Activated CD4-positive, alpha-beta memory T cell treated with anti-CD3 and anti-CD28 coated beads for 36 hours (primary cell): Measurements from ENCODE around the gene ENDOD1. TPM values are rescaled to one million over a fixed set of nuclear protein-coding genes. Genes with fewer than 3 reads are reported as not detected.

Experiments used
- CTCF ChIA-PET: fragments of 350-600 bp; sonication (Branson Sonifier 250); formaldehyde crosslinking; loops from one replicate; lab custom pipeline; 2021; ENCODE audit warnings: antibody characterized with exemption, inconsistent platforms; lab: Charles Lee
- POLR2A ChIA-PET: fragments of 350-600 bp; sonication (Branson Sonifier 250); formaldehyde crosslinking; loops from one replicate; lab custom pipeline; 2021; ENCODE audit warnings: antibody characterized with exemption; lab: Charles Lee
- DNase-seq: peaks from one replicate; pipeline ENCODE4 v3.0.0-alpha.2; 2020
- H3K27ac Mint-ChIP-seq: one replicate; pipeline ENCODE4 v1.8.0; 2021; ENCODE audit warnings: mixed read lengths
- H3K27me3 Mint-ChIP-seq: one replicate; pipeline ENCODE4 v1.8.0; 2021; ENCODE audit warnings: mixed read lengths
- H3K36me3 Mint-ChIP-seq: one replicate; pipeline ENCODE4 v1.8.0; 2021; ENCODE audit warnings: mixed read lengths
- H3K4me1 Mint-ChIP-seq: one replicate; pipeline ENCODE4 v1.8.0; 2021; ENCODE audit warnings: low read depth, mixed read lengths
- H3K4me3 Mint-ChIP-seq: one replicate; pipeline ENCODE4 v1.8.0; 2021; ENCODE audit warnings: mild to moderate bottlenecking, mixed read lengths
- H3K9me3 Mint-ChIP-seq: one replicate; pipeline ENCODE4 v1.8.0; 2021; ENCODE audit warnings: mixed read lengths
- intact Hi-C: fragments of 100-400 bp; cut with micrococcal nuclease; formaldehyde crosslinking; loops from one replicate; pipeline ENCODE4 v1.15.1; 2023
- total RNA-seq, 2 experiments: library from RNA; stranded (reverse); gene quantifications; one replicate each; pipeline ENCODE4 v1.2.3, GENCODE V29; 2021

ENDOD1 gene
- total RNA-seq, 2 experiments from 2014 or later, result 25.9 TPM

DNA sequence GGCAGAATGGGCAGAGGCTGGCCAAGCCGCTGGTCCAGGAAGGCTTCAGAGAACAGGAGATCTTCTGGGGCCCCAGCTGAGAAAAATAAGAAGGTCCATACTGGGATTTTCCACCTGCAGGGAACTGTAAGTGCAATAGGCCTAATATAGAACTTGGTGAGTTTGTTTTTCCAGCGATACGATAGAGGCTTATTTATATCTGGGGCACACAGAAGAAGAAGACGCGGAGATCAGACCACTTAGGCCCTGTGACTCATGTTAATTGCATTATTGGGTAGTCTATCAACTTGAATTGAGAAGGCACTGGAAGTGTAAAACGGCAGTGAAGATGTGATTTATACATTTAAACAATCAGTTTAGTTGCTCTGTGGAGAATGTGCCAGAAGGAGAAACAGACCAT lies 30.6 kb upstream of the ENDOD1 start:
- Mint-ChIP-seq H3K36me3 (no peaks in the 10 kb centered on the region), H3K27ac (no peak overlapping the region), H3K4me1 (no peaks in the 10 kb centered on the region), H3K27me3 (peaks cover 10% of the 10 kb centered on the region), H3K9me3 (no peaks in the 10 kb centered on the region), H3K4me3 (no peak overlapping the region)
- CTCF ChIA-PET, result no interaction called here
- POLR2A ChIA-PET, result no interaction called here
- no peak for DNase-seq
- intact Hi-C loops, result no loop called here

DNA sequence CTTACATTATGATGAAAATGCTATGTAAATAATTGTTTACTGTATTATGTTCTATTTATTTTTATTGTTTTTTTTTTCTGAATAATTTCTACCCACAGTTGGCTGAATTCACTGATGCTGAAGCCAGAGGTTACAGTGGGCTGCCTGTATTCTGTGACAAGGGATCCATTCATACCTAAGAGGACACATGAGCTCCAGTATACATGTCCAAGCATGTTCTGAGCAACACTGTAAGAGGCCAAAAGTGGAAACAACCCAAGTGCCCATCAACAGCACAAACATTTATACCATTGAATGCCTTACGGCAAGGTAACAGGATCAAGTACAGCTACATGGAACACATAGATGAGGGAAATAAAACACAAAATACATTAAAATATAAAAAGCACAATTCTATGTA lies 24.3 kb upstream of the ENDOD1 start:
- peaks cover 3% of the 10 kb centered on the region for H3K27me3 Mint-ChIP-seq
- H3K36me3 Mint-ChIP-seq, result peaks cover 10% of the 10 kb centered on the region
- no peak overlapping the region for H3K27ac Mint-ChIP-seq
- ChIA-PET CTCF (interaction anchor here (0.6 to 2.1 kb wide), 4 partner anchors 37 to 92 kb away, joined by 3 to 9 read pairs (median 4); partner anchors contain the start of genes CWC15 and KDM4D), POLR2A (interaction anchor here (1.0 kb wide), 1 partner anchor 724 kb away, joined by 4 read pairs; no protein-coding TSS in a partner anchor)
- H3K4me1 Mint-ChIP-seq, result peaks cover 12% of the 10 kb centered on the region
- H3K4me3 Mint-ChIP-seq, result no peak overlapping the region
- no peak for DNase-seq
- intact Hi-C loops, result loop anchor here (5.0 to 10.0 kb wide), 4 partner anchors 187 to 1329 kb away; partner anchors contain the start of genes ANKRD49, JRKL and MRE11
- H3K9me3 Mint-ChIP-seq, result no peaks in the 10 kb centered on the region

DNA sequence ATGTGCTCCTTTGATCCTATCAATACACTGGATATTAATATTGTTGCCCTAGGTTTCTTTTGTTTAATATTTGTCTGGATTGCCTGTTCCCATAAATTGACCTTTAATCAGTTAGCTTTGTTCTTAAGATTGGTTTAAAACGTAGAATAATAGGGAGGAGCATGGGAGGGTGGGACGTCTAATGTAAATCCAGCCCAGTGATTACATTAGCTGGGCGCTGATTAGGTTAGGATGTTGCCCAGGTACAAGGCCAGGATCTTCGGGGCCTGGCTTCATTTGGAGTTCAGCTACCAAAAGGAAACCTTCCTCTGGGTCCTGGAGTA lies 23.0 kb upstream of the ENDOD1 start, which contains the start of gene SRSF8:
Gene SRSF8, plus strand, starts transcription at position 204 of the 323 bp plus-strand sequence. CDS start 308 bp downstream, outside the sequence.
- Mint-ChIP-seq H3K36me3 (peaks cover 10% of the 10 kb centered on the region), H3K9me3 (no peaks in the 10 kb centered on the region), H3K4me3 (peak within 1 kb of the TSS; percentile 87), H3K27ac (peak within 1 kb of the TSS; percentile 97), H3K4me1 (peaks cover 24% of the 10 kb centered on the region), H3K27me3 (no peaks in the 10 kb centered on the region)
- intact Hi-C loops, result loop anchor here (5.0 to 10.0 kb wide), 4 partner anchors 186 to 1328 kb away; partner anchors contain the start of genes ANKRD49, JRKL and MRE11
- ChIA-PET POLR2A (interaction anchor here (0.7 to 4.6 kb wide), 14 partner anchors 10 to 1323 kb away, joined by 3 to 59 read pairs (median 6); partner anchors contain the start of genes CCDC82, CEP57, CWC15 and ENDOD1), CTCF (interaction anchor here (0.6 to 8.2 kb wide), 14 partner anchors 8 to 1325 kb away, joined by 3 to 220 read pairs (median 4); partner anchors contain the start of genes C11orf54, ENDOD1 and SESN3)
- DNase-seq, result no peak

DNA sequence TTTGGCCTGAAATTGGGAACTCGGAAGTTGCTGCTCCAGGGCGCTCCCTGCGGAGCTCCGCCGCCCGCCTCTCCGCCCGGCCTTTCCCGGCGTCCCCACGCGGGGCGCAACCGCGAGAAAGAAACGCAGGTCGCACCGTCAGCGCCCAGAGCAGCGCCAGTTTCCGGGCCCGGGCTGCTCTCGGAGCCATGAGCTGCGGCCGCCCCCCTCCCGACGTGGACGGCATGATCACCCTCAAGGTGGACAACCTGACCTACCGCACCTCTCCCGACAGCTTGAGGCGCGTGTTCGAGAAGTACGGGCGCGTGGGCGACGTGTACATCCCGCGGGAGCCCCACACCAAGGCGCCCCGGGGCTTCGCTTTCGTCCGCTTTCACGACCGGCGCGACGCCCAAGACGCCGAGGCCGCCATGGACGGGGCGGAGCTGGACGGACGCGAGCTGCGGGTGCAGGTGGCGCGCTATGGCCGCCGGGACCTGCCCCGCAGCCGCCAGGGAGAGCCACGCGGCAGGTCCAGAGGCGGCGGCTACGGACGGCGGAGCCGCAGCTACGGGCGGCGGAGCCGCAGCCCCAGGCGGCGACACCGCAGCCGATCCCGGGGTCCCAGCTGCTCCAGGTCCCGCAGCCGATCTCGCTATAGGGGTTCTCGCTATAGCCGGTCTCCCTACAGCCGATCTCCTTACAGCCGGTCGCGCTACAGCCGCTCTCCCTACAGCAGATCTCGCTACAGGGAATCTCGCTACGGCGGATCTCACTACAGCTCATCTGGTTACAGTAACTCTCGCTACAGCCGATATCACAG lies 22.4 kb upstream of the ENDOD1 start:
- Mint-ChIP-seq H3K9me3 (no peaks in the 10 kb centered on the region), H3K4me1 (peaks cover 24% of the 10 kb centered on the region), H3K36me3 (peaks cover 10% of the 10 kb centered on the region), H3K4me3 (peak overlapping the region; percentile 87), H3K27me3 (no peaks in the 10 kb centered on the region), H3K27ac (peak overlapping the region; percentile 97)
- ChIA-PET POLR2A (interaction anchor here (0.6 to 4.6 kb wide), 20 partner anchors 9 to 1327 kb away, joined by 3 to 59 read pairs (median 4); partner anchors contain the start of genes CCDC82, CEP57, CWC15 and ENDOD1), CTCF (interaction anchor here (0.6 to 8.2 kb wide), 20 partner anchors 9 to 1326 kb away, joined by 3 to 220 read pairs (median 4); partner anchors contain the start of genes C11orf54, CWC15, ENDOD1 and FAM76B)
- intact Hi-C loops, result loop anchor here (5.0 to 10.0 kb wide), 4 partner anchors 185 to 1328 kb away; partner anchors contain the start of genes ANKRD49, JRKL and MRE11
- peak; percentile 85 for DNase-seq

DNA sequence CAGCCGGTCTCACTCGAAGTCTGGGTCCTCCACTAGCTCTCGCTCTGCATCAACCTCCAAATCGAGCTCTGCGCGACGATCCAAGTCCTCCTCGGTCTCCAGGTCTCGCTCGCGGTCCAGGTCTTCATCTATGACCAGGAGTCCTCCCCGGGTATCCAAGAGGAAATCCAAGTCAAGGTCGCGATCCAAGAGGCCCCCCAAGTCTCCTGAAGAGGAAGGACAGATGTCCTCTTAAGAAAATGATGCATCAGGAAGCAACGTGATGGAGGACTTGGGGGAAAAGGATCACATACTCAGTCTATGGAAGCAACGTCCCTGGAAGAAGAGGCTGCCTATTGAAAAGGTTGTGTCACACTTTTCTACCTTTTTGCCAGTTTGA lies 21.8 kb upstream of the ENDOD1 start:
- Mint-ChIP-seq H3K4me1 (peaks cover 29% of the 10 kb centered on the region), H3K9me3 (no peaks in the 10 kb centered on the region), H3K36me3 (peaks cover 10% of the 10 kb centered on the region), H3K27me3 (no peaks in the 10 kb centered on the region), H3K4me3 (peak overlapping the region; percentile 87), H3K27ac (peak overlapping the region; percentile 97)
- ChIA-PET POLR2A (interaction anchor here (0.6 to 4.6 kb wide), 17 partner anchors 12 to 1328 kb away, joined by 3 to 59 read pairs (median 4); partner anchors contain the start of genes CCDC82, CEP57, CWC15 and ENDOD1), CTCF (interaction anchor here (0.9 to 8.2 kb wide), 14 partner anchors 15 to 722 kb away, joined by 3 to 220 read pairs (median 5); partner anchors contain the start of genes CWC15, ENDOD1, FAM76B and KDM4D)
- no peak for DNase-seq
- intact Hi-C loops, result loop anchor here (1.0 to 10.0 kb wide), 11 partner anchors 16 to 1327 kb away; partner anchors contain the start of genes ANKRD49, CEP57, CWC15 and ENDOD1

DNA sequence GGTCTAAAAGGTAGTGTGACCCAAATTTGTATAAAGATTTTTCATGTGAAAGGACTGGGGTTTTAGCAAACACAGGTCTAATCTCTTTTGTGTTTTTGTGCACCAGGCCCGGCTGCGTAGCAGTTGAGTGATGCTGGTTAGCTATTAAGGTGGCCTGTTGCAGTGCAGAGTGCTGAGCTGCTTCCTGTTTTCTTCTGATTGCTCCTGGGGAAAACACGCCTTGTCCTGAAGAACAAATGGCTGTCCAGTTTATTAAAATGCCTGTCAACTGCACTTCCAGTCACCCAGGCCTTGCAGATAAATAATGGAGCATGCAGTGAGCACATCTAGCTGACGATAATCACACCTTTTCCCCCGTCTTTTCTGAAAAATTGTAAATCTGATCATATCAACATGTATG lies 21.1 kb upstream of the ENDOD1 start:
- H3K27ac Mint-ChIP-seq, result peak overlapping the region; percentile 97
- peak overlapping the region; percentile 87 for H3K4me3 Mint-ChIP-seq
- peak; percentile 85 for DNase-seq
- H3K9me3 Mint-ChIP-seq, result no peaks in the 10 kb centered on the region
- CTCF ChIA-PET, result interaction anchor here (1.2 to 8.2 kb wide), 12 partner anchors 14 to 637 kb away, joined by 3 to 220 read pairs (median 7); partner anchors contain the start of genes ENDOD1 and SESN3
- intact Hi-C loops, result loop anchor here (1.0 to 10.0 kb wide), 11 partner anchors 16 to 1326 kb away; partner anchors contain the start of genes ANKRD49, CEP57, CWC15 and ENDOD1
- peaks cover 10% of the 10 kb centered on the region for H3K36me3 Mint-ChIP-seq
- no peaks in the 10 kb centered on the region for H3K27me3 Mint-ChIP-seq
- peaks cover 33% of the 10 kb centered on the region for H3K4me1 Mint-ChIP-seq
- POLR2A ChIA-PET, result interaction anchor here (1.1 to 4.6 kb wide), 9 partner anchors 11 to 1328 kb away, joined by 3 to 59 read pairs (median 7); partner anchors contain the start of genes CEP57, CWC15, ENDOD1 and KDM4D

DNA sequence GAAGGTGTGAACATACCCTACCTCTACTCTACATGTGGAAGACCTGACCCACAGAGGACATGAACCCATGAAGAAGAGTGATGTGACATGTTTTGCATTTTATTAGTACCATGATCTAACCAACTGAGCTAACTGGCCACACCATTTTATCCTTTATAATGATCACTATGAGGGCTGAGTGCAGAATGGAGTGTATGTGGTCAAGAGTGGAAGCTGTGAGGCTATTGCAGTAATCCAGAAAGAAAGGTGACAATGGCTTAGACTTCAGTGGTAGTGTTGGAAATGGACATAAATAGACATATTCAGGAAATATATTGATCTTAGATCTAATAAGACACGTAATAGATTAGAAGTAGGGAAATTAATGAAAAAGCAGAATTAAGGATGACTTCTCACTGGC lies 19.2 kb upstream of the ENDOD1 start:
- Mint-ChIP-seq H3K27ac (no peak overlapping the region), H3K4me3 (no peak overlapping the region), H3K27me3 (no peaks in the 10 kb centered on the region), H3K36me3 (peaks cover 10% of the 10 kb centered on the region), H3K4me1 (peaks cover 33% of the 10 kb centered on the region), H3K9me3 (no peaks in the 10 kb centered on the region)
- CTCF ChIA-PET, result interaction anchor here (0.8 to 8.2 kb wide), 12 partner anchors 9 to 717 kb away, joined by 3 to 220 read pairs (median 5); partner anchors contain the start of gene ENDOD1
- intact Hi-C loops, result no loop called here
- POLR2A ChIA-PET, result interaction anchor here (0.8 to 4.6 kb wide), 4 partner anchors 14 to 76 kb away, joined by 3 to 59 read pairs (median 10); partner anchors contain the start of gene ENDOD1
- no peak for DNase-seq

DNA sequence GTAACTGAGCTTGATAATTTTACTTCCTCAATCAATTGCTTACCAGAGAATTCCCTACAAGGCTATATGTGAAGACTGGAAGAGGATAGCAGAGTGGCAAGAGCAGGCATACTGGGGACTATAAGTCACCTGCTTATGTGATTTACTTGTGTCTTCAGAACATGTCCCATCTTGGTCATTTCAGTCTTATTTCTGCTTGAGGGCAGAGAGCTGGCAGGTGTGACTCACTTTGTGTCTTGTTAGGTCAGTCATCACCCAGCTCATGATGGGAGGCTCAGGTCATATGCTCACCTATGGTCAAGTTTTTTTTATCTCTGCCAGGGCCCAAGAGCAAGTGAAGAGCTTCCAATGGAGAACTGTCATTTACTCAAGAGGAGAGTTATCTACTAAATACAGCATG lies 16.7 kb upstream of the ENDOD1 start:
- H3K9me3 Mint-ChIP-seq, result no peaks in the 10 kb centered on the region
- POLR2A ChIA-PET, result interaction anchor here (1.2 to 2.9 kb wide), 2 partner anchors 11 to 18 kb away, joined by 4 to 8 read pairs; no protein-coding TSS in a partner anchor
- intact Hi-C loops, result no loop called here
- H3K4me1 Mint-ChIP-seq, result peaks cover 34% of the 10 kb centered on the region
- CTCF ChIA-PET, result interaction anchor here (0.8 to 8.2 kb wide), 6 partner anchors 9 to 632 kb away, joined by 3 to 220 read pairs (median 5); partner anchors contain the start of gene ENDOD1
- peak; percentile 30 for DNase-seq
- no peak overlapping the region for H3K4me3 Mint-ChIP-seq
- peaks cover 7% of the 10 kb centered on the region for H3K36me3 Mint-ChIP-seq
- H3K27ac Mint-ChIP-seq, result peak overlapping the region; percentile 6
- no peaks in the 10 kb centered on the region for H3K27me3 Mint-ChIP-seq

DNA sequence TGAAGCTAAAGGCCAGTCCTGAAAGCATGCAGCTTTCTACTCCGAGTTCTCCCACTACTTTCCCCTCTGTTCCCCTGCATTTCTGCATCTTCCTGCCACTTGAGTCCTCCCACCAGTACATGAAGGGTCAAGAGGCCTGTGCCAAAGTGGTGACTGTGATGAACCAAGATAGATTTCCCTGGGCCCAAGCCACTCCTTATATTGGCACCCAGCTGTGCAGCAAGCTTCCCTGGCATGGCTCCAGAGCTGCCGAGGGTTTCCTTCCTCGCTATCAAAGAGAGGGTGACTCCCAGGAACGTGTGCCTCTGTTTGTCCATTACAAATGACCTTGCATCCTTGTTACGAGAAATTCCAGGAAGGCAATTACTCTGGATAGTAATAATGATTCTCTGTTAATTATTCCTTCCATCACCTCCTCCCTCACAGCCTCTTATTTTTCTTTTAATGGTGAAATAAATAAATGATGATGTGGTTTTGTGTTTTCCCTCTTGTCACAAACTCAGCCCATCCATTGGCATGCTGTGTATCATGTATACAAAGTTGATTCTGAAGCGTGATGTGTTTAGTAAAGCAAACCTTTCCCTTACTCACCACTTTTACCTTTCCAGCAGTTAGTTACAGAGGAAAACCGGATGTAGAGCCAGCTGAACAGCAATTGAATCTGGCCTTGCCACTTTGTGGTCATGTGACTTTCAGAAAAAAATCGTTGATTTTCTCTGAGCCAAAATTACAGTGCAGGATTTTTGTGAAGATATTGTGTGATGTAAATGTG lies 14.7 kb upstream of the ENDOD1 start:
- Mint-ChIP-seq H3K36me3 (no peaks in the 10 kb centered on the region), H3K9me3 (no peaks in the 10 kb centered on the region), H3K27me3 (no peaks in the 10 kb centered on the region), H3K27ac (no peak overlapping the region), H3K4me3 (no peak overlapping the region), H3K4me1 (peaks cover 30% of the 10 kb centered on the region)
- ChIA-PET POLR2A (interaction anchor here (1.0 kb wide), 1 partner anchor 15 kb away, joined by 3 read pairs; no protein-coding TSS in a partner anchor), CTCF (no interaction called here)
- no peak for DNase-seq
- intact Hi-C loops, result no loop called here

DNA sequence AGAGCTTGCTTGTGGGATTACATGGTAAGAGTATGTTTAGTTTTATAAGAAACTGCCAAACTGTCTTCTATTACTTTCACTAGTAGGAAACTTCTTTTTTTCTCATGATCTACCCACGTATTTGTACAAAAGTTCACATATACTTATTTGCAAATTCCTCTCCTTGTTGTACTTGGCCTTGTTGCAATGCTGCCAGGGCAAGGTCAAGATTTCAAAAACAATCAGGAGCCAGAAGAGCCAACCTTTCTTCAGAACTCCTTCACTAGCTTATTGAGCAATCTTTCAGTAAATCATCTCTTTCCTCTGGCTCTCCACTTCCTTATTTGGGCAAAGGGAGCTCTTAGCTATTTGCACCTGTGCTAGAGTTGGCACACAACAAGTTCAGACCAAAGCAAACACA lies 13.2 kb upstream of the ENDOD1 start:
- peak overlapping the region; percentile 2 for H3K27ac Mint-ChIP-seq
- no peak overlapping the region for H3K4me3 Mint-ChIP-seq
- no peaks in the 10 kb centered on the region for H3K36me3 Mint-ChIP-seq
- H3K27me3 Mint-ChIP-seq, result no peaks in the 10 kb centered on the region
- DNase-seq, result no peak
- intact Hi-C loops, result loop anchor here (1.0 kb wide), 1 partner anchor 8 kb away; no protein-coding TSS in a partner anchor
- peaks cover 20% of the 10 kb centered on the region for H3K4me1 Mint-ChIP-seq
- ChIA-PET POLR2A (interaction anchor here (1.0 kb wide), 1 partner anchor 10 kb away, joined by 3 read pairs; the partner anchor contains the start of gene SRSF8), CTCF (interaction anchor here (1.1 to 1.4 kb wide), 2 partner anchors 16 to 78 kb away, joined by 3 to 9 read pairs; no protein-coding TSS in a partner anchor)
- no peaks in the 10 kb centered on the region for H3K9me3 Mint-ChIP-seq
